Endodermal cell (in vitro differentiated cells): ENCODE data around the gene IGF2R. TPM values are rescaled to one million over a fixed set of nuclear protein-coding genes. Genes with fewer than 3 reads are reported as not detected.

Source experiments
- DNase-seq: peaks from one replicate; pipeline ENCODE4 v3.0.0-alpha.2; 2017
- H3K27ac ChIP-seq: 2 replicates; pipeline ENCODE4 v1.5.1; 2013; ENCODE audit warnings: mild to moderate bottlenecking, low read depth, low read length, moderate library complexity
- H3K27me3 ChIP-seq: 2 replicates; pipeline ENCODE4 v1.6.1; 2013; ENCODE audit warnings: mild to moderate bottlenecking, low read length, moderate library complexity; ENCODE audit not compliant: insufficient read depth, control insufficient read depth, poor library complexity, severe bottlenecking
- H3K36me3 ChIP-seq: 2 replicates; pipeline ENCODE4 v1.7.0; 2013; ENCODE audit warnings: mild to moderate bottlenecking, low read length, moderate library complexity; ENCODE audit not compliant: control insufficient read depth, insufficient read depth
- H3K4me1 ChIP-seq: one replicate; pipeline ENCODE4 v1.7.0; 2013; ENCODE audit warnings: low read length; ENCODE audit not compliant: control insufficient read depth, insufficient read depth
- H3K4me3 ChIP-seq: 2 replicates; pipeline ENCODE4 v1.5.1; 2013; ENCODE audit warnings: mild to moderate bottlenecking, low read length, moderate library complexity
- H3K9ac ChIP-seq: 2 replicates; pipeline ENCODE4 v1.6.1; 2013; ENCODE audit warnings: mild to moderate bottlenecking, low read length, moderate library complexity; ENCODE audit not compliant: poor library complexity, severe bottlenecking; ENCODE audit errors: extremely low read depth
- H3K9me3 ChIP-seq: 2 replicates; pipeline ENCODE4 v1.6.1; 2013; ENCODE audit warnings: mild to moderate bottlenecking, low read length, moderate library complexity; ENCODE audit not compliant: control insufficient read depth
- H3K27ac Mint-ChIP-seq: 2 replicates; pipeline ENCODE4 v1.8.0; 2020; ENCODE audit warnings: mixed read lengths
- H3K27me3 Mint-ChIP-seq: 2 replicates; pipeline ENCODE4 v1.8.0; 2021; ENCODE audit warnings: mild to moderate bottlenecking, mixed read lengths; ENCODE audit not compliant: insufficient read depth
- H3K36me3 Mint-ChIP-seq: 2 replicates; pipeline ENCODE4 v1.8.0; 2020; ENCODE audit warnings: low read depth, mixed read lengths
- H3K4me1 Mint-ChIP-seq: 2 replicates; pipeline ENCODE4 v1.8.0; 2020; ENCODE audit warnings: mixed read lengths
- H3K4me3 Mint-ChIP-seq: 2 replicates; pipeline ENCODE4 v1.8.0; 2020; ENCODE audit warnings: mild to moderate bottlenecking, moderate library complexity, mixed read lengths
- H3K9me3 Mint-ChIP-seq: 2 replicates; pipeline ENCODE4 v1.8.0; 2020; ENCODE audit warnings: mild to moderate bottlenecking, mixed read lengths
- CTCF ChIP-seq: fragments of 200-600 bp; sonication (generic); conservative IDR thresholded peaks from 2 replicates; pipeline ENCODE4 v1.5.0; 2021; ENCODE audit warnings: antibody characterized with exemption, mild to moderate bottlenecking
- WGBS, 2 experiments: methylation state at CpG; one replicate each; pipeline versions ENCODE4 v1.1.5 to v1.1.7; 2013; ENCODE audit warnings: missing lambda C conversion rate in 2 of 2, mixed read lengths in 1 of 2; ENCODE audit not compliant: insufficient coverage in 1 of 2, insufficient read length in 1 of 2; 5-methylcytosine and 5-hydroxymethylcytosine counted together
- total RNA-seq, 2 donors: library from RNA; stranded (reverse); fragmentation: NEBNext Ultra II Directional in 1 of 2; extraction: Animal tissue kit (Norgen Biotek cat#: 25700) in 1 of 2; gene quantifications; 2 replicates in 1 of 2; 3 replicates in 1 of 2; pipeline ENCODE4 v1.2.1, GENCODE V29; 2021

The IGF2R gene
- total RNA-seq, 2 donors from 2014 or later = 103 to 130 TPM

GRCh38 chr6:160118620-160119229, 149.8 kb downstream of the IGF2R start:
- Mint-ChIP-seq H3K4me1 (no peaks in the 10 kb centered on the region), H3K4me3 (no peak overlapping the region), H3K27me3 (no peaks in the 10 kb centered on the region), H3K36me3 (peaks cover 35% of the 10 kb centered on the region), H3K9me3 (peaks cover 12% of the 10 kb centered on the region), H3K27ac (no peak overlapping the region)
- H3K9me3 ChIP-seq = peaks cover 11% of the 10 kb centered on the region
- H3K27me3 ChIP-seq = no peaks in the 10 kb centered on the region
- H3K36me3 ChIP-seq = peaks cover 5% of the 10 kb centered on the region
- no peak for TF ChIP-seq CTCF
- 91 to 100% methylated on average over 1 to 5 of the region's 5 CpGs for WGBS, 2 experiments
- H3K4me3 ChIP-seq = no peak overlapping the region
- H3K9ac ChIP-seq = no peak overlapping the region
- H3K4me1 ChIP-seq = no peaks in the 10 kb centered on the region
- DNase-seq = peak; percentile 24
- no peak overlapping the region for H3K27ac ChIP-seq

DNA sequence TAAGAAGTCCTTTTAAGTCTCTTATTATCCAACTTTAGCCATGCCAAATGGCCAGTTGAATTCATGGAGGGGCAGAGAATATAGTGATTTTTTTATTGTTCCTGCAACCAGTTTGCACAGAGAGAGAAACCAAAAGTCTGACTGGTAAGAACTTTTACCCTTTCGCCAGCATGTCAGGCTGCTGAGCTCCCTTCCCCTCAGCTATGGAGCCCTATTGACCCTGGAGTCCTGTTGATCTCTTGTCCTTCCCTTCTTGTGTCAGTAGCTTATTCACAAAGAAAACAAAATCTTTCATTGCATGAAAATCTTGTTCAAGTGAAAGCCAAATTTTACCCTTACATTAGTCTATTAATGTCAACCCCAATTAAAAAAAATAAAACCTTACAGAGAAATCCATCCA, 151.2 kb downstream of the IGF2R start:
- DNase-seq = peak; percentile 13
- Histone ChIP-seq H3K4me1 (no peaks in the 10 kb centered on the region), H3K27ac (peak overlapping the region; percentile 38), H3K9ac (no peak overlapping the region), H3K9me3 (peaks cover 11% of the 10 kb centered on the region), H3K4me3 (no peak overlapping the region), H3K27me3 (no peaks in the 10 kb centered on the region), H3K36me3 (peaks cover 5% of the 10 kb centered on the region)
- Mint-ChIP-seq H3K9me3 (peaks cover 9% of the 10 kb centered on the region), H3K4me1 (no peaks in the 10 kb centered on the region), H3K27me3 (no peaks in the 10 kb centered on the region), H3K36me3 (peaks cover 30% of the 10 kb centered on the region), H3K27ac (no peak overlapping the region), H3K4me3 (no peak overlapping the region)
- TF ChIP-seq CTCF = no peak
- 93 to 100% methylated on average over 1 of the region's 1 CpG for WGBS, 2 experiments

DNA sequence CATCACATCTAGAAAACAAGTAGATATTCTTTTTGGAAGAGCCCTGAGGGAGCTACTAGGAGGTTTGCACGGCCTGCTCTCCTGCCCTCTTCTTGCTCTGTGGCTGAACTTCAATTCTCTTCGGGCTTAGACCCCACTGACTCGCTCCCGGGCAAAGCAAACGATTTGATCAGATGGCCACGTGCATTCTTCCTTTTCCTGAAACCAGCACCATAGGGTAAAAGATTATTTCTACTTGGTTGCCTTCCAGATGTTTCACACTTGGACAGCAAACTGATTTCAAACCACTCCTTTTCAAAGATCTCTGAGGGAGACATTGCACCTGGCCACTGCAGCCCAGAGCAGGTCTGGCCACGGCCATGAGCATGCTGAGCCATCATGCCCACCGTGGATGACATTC, 152.7 kb downstream of the IGF2R start, which contains the start of gene SLC22A1:
Gene SLC22A1, plus strand, starts transcription at position 258 of the 400 bp plus-strand sequence. Its CDS starts 121 bp downstream, at position 379.
- peak; percentile 26 for DNase-seq
- Mint-ChIP-seq H3K4me3 (no peak within 1 kb of the TSS), H3K4me1 (no peaks in the 10 kb centered on the region), H3K36me3 (peaks cover 25% of the 10 kb centered on the region), H3K9me3 (peaks cover 8% of the 10 kb centered on the region), H3K27ac (no peak within 1 kb of the TSS), H3K27me3 (no peaks in the 10 kb centered on the region)
- H3K4me3 ChIP-seq = no peak within 1 kb of the TSS
- no peaks in the 10 kb centered on the region for H3K27me3 ChIP-seq
- H3K36me3 ChIP-seq = peaks cover 5% of the 10 kb centered on the region
- no peak for TF ChIP-seq CTCF
- peaks cover 11% of the 10 kb centered on the region for H3K9me3 ChIP-seq
- H3K9ac ChIP-seq = no peak within 1 kb of the TSS
- no peaks in the 10 kb centered on the region for H3K4me1 ChIP-seq
- 90 to 95% methylated on average over 7 to 8 of the region's 8 CpGs for WGBS, 2 experiments
- H3K27ac ChIP-seq = no peak within 1 kb of the TSS
